ENCODE measurements around the gene TEX19. TPM values are rescaled to one million over a fixed set of nuclear protein-coding genes. Genes with fewer than 3 reads are reported as not detected.

The TEX19 gene
- total and polyA plus RNA-seq, 10 of the 15 experiments (the other 5 are each of a cell fraction or from before 2014, with no cell fraction given), result 0.03 to 0.32 (median 0.13) TPM; not detected in 3

DNA sequence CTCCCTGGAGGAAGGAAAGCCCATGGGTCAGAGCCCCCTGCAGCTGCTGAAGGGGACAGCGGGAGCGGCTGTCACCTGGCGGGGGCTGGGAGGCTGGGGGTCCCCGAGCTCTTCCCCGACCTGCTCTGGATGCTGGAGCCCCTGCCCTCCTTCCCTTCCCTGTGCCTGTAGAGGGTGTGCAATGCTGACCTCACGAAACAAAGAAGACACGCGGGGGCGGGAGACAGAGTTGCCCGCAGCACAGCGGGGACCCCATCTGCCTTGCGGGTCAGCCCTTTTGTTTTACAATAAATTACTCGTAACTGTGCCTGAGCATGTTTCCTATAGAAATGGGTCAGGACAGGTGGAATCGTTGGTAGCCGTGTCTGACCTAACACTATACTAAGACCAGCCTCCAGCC lies 31.8 kb upstream of the TEX19 start:
- Histone ChIP-seq H3K79me2 (ENCODE audit: control insufficient read depth, insufficient read depth, low read length) (no peaks in the 10 kb centered on the region), H3K9me3 (replicated peaks; ENCODE audit: control insufficient read depth, insufficient read depth, low read length) (no peaks in the 10 kb centered on the region; the same call in 2 of the 3 replicates), H3K9ac (ENCODE audit: control insufficient read depth, insufficient read depth, low read length) (no peak overlapping the region), H3K36me3 (ENCODE audit: control insufficient read depth in 2 of 2, insufficient read depth in 2 of 2, low read length in 1 of 2) (no peaks in the 10 kb centered on the region), H2AFZ (ENCODE audit: control insufficient read depth, low read depth, low read length) (no peak overlapping the region), H3K4me1 (ENCODE audit: control insufficient read depth, insufficient read depth, low read length) (no peaks in the 10 kb centered on the region; the same call in 1 of the 2 replicates), H3K4me2 (ENCODE audit: control insufficient read depth, insufficient read depth) (no peak overlapping the region), H3K4me3 (no peak overlapping the region), H3K27ac (ENCODE audit: control insufficient read depth, insufficient read depth) (no peak overlapping the region), H3K27me3 (replicated peaks in 1 of 2; ENCODE audit: control insufficient read depth in 2 of 2, insufficient read depth in 2 of 2, low read length in 1 of 2) (peaks cover 0 to under 1% of the 10 kb centered on the region in 2 experiments; a peak in 2 of 4 replicates), H4K20me1 (ENCODE audit: control insufficient read depth, insufficient read depth) (no peaks in the 10 kb centered on the region)
- DNase-seq (ENCODE audit: low read depth, low spot score), result no peak
- no TSS peak for BruUV-seq (replicated peaks)
- ChIA-PET CTCF (no interaction called here), POLR2A (no interaction called here), RAD21 (ENCODE audit: unreplicated experiment) (interaction anchor here (1.0 kb wide), 1 partner anchor 13 kb away, joined by 3 read pairs; no protein-coding TSS in a partner anchor), SMC1A (ENCODE audit: uncharacterized antibody, unreplicated experiment) (no interaction called here)
- TF ChIP-seq, protein P1, sequence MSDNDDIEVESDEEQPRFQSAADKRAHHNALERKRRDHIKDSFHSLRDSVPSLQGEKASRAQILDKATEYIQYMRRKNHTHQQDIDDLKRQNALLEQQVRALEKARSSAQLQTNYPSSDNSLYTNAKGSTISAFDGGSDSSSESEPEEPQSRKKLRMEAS (IDR thresholded peaks at IDR 0.05; ENCODE audit: low read depth, low read length), result no peak
- TF ChIP-seq, protein P2, sequence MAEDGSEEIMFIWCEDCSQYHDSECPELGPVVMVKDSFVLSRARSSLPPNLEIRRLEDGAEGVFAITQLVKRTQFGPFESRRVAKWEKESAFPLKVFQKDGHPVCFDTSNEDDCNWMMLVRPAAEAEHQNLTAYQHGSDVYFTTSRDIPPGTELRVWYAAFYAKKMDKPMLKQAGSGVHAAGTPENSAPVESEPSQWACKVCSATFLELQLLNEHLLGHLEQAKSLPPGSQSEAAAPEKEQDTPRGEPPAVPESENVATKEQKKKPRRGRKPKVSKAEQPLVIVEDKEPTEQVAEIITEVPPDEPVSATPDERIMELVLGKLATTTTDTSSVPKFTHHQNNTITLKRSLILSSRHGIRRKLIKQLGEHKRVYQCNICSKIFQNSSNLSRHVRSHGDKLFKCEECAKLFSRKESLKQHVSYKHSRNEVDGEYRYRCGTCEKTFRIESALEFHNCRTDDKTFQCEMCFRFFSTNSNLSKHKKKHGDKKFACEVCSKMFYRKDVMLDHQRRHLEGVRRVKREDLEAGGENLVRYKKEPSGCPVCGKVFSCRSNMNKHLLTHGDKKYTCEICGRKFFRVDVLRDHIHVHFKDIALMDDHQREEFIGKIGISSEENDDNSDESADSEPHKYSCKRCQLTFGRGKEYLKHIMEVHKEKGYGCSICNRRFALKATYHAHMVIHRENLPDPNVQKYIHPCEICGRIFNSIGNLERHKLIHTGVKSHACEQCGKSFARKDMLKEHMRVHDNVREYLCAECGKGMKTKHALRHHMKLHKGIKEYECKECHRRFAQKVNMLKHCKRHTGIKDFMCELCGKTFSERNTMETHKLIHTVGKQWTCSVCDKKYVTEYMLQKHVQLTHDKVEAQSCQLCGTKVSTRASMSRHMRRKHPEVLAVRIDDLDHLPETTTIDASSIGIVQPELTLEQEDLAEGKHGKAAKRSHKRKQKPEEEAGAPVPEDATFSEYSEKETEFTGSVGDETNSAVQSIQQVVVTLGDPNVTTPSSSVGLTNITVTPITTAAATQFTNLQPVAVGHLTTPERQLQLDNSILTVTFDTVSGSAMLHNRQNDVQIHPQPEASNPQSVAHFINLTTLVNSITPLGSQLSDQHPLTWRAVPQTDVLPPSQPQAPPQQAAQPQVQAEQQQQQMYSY (CRISPR knock-in tag; IDR thresholded peaks at IDR 0.05), result no peak
- TF ChIP-seq PML (IDR thresholded peaks at IDR 0.05; ENCODE audit: low read length) (no peak), TCF12 (IDR thresholded peaks at IDR 0.05; ENCODE audit: low read depth, low read length) (no peak), SMC3 (IDR thresholded peaks at IDR 0.05; ENCODE audit: borderline replicate concordance, low read length) (no peak)
- intact Hi-C loops (cut with micrococcal nuclease; ENCODE audit: unreplicated experiment) (no loop called here), in situ Hi-C loops (cut with MboI) (no loop called here)
- FAIRE-seq, result no peak
- no peak for ATAC-seq
- 65% methylated on average over 15 of the region's 15 CpGs for WGBS (ENCODE audit: insufficient coverage, insufficient replicate concordance, low lambda C conversion rate, missing lambda C conversion rate)
